Gastrocnemius medialis (tissue), 4 donors: Measurements from ENCODE around the gene ITGAV.

Experiments used
- CTCF ChIP-seq, 5 experiments: fragments of 450-650 bp in 3 of 5; fragments of 200-600 bp in 2 of 5; sonication (generic) in 2 of 5; IDR thresholded peaks in 4 of 5; conservative IDR thresholded peaks in 1 of 5; 1 replicate in 4 of 5; 2 replicates in 1 of 5; pipeline ENCODE4 v1.5.1; 2016 to 2019; ENCODE audit warnings: antibody characterized with exemption in 5 of 5, mild to moderate bottlenecking in 3 of 5, moderate library complexity in 3 of 5
- POLR2A ChIP-seq, 2 donors: fragments of 450-650 bp; IDR thresholded peaks; one replicate each; pipeline ENCODE4 v1.6.1; 2017; ENCODE audit warnings: antibody characterized with exemption in 2 of 2, mild to moderate bottlenecking in 2 of 2, moderate library complexity in 2 of 2

DNA sequence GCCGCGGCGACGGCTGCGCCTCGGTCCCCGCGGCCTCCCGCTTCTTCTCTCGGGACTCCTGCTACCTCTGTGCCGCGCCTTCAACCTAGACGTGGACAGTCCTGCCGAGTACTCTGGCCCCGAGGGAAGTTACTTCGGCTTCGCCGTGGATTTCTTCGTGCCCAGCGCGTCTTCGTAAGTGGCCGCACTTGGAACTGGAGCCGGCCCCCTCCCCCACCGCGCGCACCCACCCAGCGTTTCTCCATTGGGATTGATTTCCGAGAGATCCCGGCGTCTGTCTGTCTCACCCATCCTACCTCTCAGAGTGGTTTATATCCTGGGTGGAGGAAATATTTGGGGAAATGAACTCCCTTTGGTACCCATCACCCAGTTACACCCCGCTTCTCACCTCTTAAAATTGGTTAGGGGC is 498 bp downstream of the ITGAV start:
- TF ChIP-seq CTCF (IDR thresholded peaks at IDR 0.05 in 4 of 5, conservative IDR thresholded peaks at IDR 0.05 in 1 of 5) (no peak), POLR2A (IDR thresholded peaks at IDR 0.05) (no peak)
